ENCODE results near the gene CLEC16A. TPM values are rescaled to one million over a fixed set of nuclear protein-coding genes. Genes with fewer than 3 reads are reported as not detected.
A peak's percentile ranks its signal among the peaks of the same experiment; 100 is the strongest.

The CLEC16A gene
- total and polyA plus RNA-seq, 3 experiments from 2014 or later = 18.6 to 38.2 (median 38.1) TPM

DNA sequence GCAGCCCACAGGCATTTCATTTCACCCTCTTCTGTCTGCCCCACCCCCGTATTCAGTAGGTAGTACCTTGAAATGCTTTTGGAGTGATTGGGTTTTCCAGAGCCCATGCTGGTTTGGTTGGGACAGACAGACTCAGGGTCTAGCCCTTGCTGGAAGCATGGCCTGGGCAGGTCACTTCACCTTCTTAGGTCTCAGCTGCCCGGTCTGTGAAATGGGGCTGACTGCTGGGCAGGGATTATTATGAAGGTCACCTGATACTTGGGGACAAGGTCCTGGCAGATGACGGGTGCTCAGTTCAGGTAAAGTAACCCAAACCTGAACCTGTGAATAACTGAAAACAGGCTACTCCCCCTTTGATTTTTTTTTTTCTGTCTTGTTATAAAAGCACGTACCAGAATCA lies 116.0 kb downstream of the CLEC16A start:
- no peaks in the 10 kb centered on the region for H3K27me3 Mint-ChIP-seq
- no peak overlapping the region for H3K4me3 Mint-ChIP-seq
- H3K4me3 ChIP-seq (ENCODE audit: low read length) = no peak overlapping the region
- H3K27me3 ChIP-seq (ENCODE audit: insufficient read depth, low read length, poor library complexity, severe bottlenecking) = no peaks in the 10 kb centered on the region
- peaks cover 0 to 81% (median 17%) of the 10 kb centered on the region in 3 donors for H3K36me3 Mint-ChIP-seq
- H3K27ac ChIP-seq (ENCODE audit: low read depth, low read length) = no peak overlapping the region
- no peaks in the 10 kb centered on the region for H3K9me3 Mint-ChIP-seq
- H3K4me1 Mint-ChIP-seq = peaks cover 3 to 11% (median 5%) of the 10 kb centered on the region in 3 donors
- DNase-seq = no peak
- no peaks in the 10 kb centered on the region for H3K4me1 ChIP-seq (ENCODE audit: insufficient read depth, low read length)
- ChIA-PET CTCF (interaction anchor here (1.1 kb wide), 1 partner anchor 8 kb away, joined by 3 read pairs; no protein-coding TSS in a partner anchor), POLR2A (no interaction called here)
- no peak overlapping the region for H3K27ac Mint-ChIP-seq
- peaks cover 7% of the 10 kb centered on the region for H3K36me3 ChIP-seq (ENCODE audit: insufficient read depth, low read length)
- no peaks in the 10 kb centered on the region for H3K9me3 ChIP-seq (ENCODE audit: low read length)

DNA sequence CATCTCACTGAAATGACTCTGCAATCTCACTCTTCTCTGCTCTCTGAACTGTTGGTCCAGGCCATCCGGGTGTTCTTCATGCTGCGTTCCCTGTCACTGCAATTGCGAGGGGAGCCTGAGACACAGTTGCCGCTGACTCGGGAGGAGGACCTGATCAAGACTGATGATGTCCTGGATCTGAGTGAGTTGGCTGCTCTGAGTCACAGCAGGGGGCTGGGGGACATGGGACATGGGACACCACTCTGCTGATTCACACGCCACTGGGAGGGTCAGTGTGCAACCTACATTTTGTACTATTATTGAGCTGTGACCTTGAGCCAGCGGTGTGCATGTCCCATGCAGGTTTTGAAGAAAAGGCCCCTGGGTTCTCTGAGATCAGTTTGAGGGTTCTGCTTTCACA lies 116.5 kb downstream of the CLEC16A start:
- Histone ChIP-seq H3K4me3 (ENCODE audit: low read length) (no peak overlapping the region), H3K27ac (ENCODE audit: low read depth, low read length) (no peak overlapping the region), H3K4me1 (ENCODE audit: insufficient read depth, low read length) (no peaks in the 10 kb centered on the region), H3K27me3 (ENCODE audit: insufficient read depth, low read length, poor library complexity, severe bottlenecking) (no peaks in the 10 kb centered on the region), H3K9me3 (ENCODE audit: low read length) (no peaks in the 10 kb centered on the region), H3K36me3 (ENCODE audit: insufficient read depth, low read length) (peaks cover 7% of the 10 kb centered on the region)
- Mint-ChIP-seq H3K27ac (no peak overlapping the region), H3K4me3 (no peak overlapping the region), H3K9me3 (no peaks in the 10 kb centered on the region), H3K36me3 (peaks cover 0 to 83% (median 17%) of the 10 kb centered on the region in 3 donors), H3K27me3 (no peaks in the 10 kb centered on the region), H3K4me1 (peaks cover 3 to 10% (median 5%) of the 10 kb centered on the region in 3 donors)
- POLR2A ChIA-PET = no interaction called here
- DNase-seq = no peak
- CTCF ChIA-PET = interaction anchor here (1.1 kb wide), 1 partner anchor 9 kb away, joined by 3 read pairs; no protein-coding TSS in a partner anchor

DNA sequence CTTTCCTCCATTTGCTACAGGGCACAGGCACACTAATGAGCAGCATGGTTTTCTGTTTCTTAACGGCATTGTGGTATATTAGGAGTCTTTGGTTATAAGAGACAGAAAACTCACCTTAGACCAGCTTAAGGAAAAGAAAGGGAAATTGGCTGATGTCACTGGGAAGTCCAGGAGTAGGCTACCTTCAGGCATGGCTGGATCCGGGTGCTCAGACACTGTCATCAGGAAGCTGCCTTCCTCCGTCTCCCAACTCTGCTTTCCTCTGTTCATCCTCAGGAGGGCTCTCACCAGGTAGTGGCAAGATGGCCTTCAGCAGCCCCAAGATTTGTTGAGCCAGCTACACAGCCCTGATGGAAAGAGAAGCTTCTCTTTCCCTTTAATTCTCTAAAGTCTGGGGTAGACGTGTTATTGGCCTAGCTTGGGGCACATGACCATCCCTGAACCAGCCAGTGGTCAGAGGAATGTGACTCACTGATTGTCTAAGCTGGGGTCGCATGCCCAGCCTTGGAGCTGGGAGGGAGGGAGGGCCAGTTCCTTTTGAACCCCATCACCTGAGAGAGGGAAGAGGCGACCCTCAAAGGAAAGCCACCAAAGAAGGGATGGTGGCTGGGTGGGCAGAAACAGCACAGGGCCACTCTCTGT lies 117.4 kb downstream of the CLEC16A start:
- Histone ChIP-seq H3K9me3 (ENCODE audit: low read length) (no peaks in the 10 kb centered on the region), H3K27ac (ENCODE audit: low read depth, low read length) (no peak overlapping the region), H3K4me3 (ENCODE audit: low read length) (no peak overlapping the region), H3K36me3 (ENCODE audit: insufficient read depth, low read length) (peaks cover 7% of the 10 kb centered on the region), H3K4me1 (ENCODE audit: insufficient read depth, low read length) (no peaks in the 10 kb centered on the region), H3K27me3 (ENCODE audit: insufficient read depth, low read length, poor library complexity, severe bottlenecking) (no peaks in the 10 kb centered on the region)
- ChIA-PET POLR2A (no interaction called here), CTCF (interaction anchor here (1.1 kb wide), 1 partner anchor 10 kb away, joined by 3 read pairs; no protein-coding TSS in a partner anchor)
- Mint-ChIP-seq H3K27ac (peak overlapping the region in 1 of 8 donors; percentile 50), H3K9me3 (no peaks in the 10 kb centered on the region), H3K4me3 (no peak overlapping the region), H3K36me3 (peaks cover 3 to 83% (median 12%) of the 10 kb centered on the region in 3 donors), H3K27me3 (no peaks in the 10 kb centered on the region), H3K4me1 (peaks cover 0 to under 1% (median 0%) of the 10 kb centered on the region in 3 donors)
- DNase-seq = no peak

- H3K4me1 Mint-ChIP-seq = no peaks in the 10 kb centered on the region
- DNase-seq = no peak
- H3K4me3 Mint-ChIP-seq = peak overlapping the region in 1 of 7 donors; percentile 38
- no peaks in the 10 kb centered on the region for H3K27me3 Mint-ChIP-seq
- Histone ChIP-seq H3K4me3 (ENCODE audit: low read length) (no peak overlapping the region), H3K36me3 (ENCODE audit: insufficient read depth, low read length) (peaks cover 7% of the 10 kb centered on the region), H3K27me3 (ENCODE audit: insufficient read depth, low read length, poor library complexity, severe bottlenecking) (no peaks in the 10 kb centered on the region), H3K27ac (ENCODE audit: low read depth, low read length) (no peak overlapping the region), H3K9me3 (ENCODE audit: low read length) (no peaks in the 10 kb centered on the region), H3K4me1 (ENCODE audit: insufficient read depth, low read length) (no peaks in the 10 kb centered on the region)
- ChIA-PET CTCF (no interaction called here), POLR2A (no interaction called here)
- peak overlapping the region in 1 of 8 donors; percentile 9 for H3K27ac Mint-ChIP-seq
- H3K36me3 Mint-ChIP-seq = peaks cover 3 to 78% (median 17%) of the 10 kb centered on the region in 3 donors
- H3K9me3 Mint-ChIP-seq = no peaks in the 10 kb centered on the region
Measured at GRCh38 chr16:11063448-11064201, 119.3 kb downstream of the CLEC16A start.

DNA sequence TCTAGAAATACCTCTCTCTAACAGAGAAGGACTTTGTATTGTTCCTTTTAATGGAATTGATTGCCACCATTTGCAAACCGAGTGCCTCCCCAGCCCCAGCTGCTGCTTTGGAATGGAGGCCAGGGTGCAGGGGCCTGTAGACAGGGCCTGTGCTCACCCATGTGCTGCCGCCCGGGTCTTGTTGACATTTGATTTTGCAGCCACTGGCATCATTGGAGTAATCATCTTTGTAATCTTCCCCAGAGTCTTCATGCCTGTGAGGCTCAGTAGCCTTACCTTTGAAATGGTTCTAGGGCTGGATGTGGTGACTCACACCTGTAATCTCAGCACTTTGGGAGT lies 119.8 kb downstream of the CLEC16A start:
- ChIA-PET POLR2A (no interaction called here), CTCF (interaction anchor here (1.0 kb wide), 1 partner anchor 194 kb away, joined by 3 read pairs; no protein-coding TSS in a partner anchor)
- Mint-ChIP-seq H3K27ac (peak overlapping the region in 1 of 8 donors; percentile 23), H3K4me1 (no peaks in the 10 kb centered on the region), H3K9me3 (no peaks in the 10 kb centered on the region), H3K36me3 (peaks cover 3 to 73% (median 13%) of the 10 kb centered on the region in 3 donors), H3K27me3 (no peaks in the 10 kb centered on the region), H3K4me3 (peak overlapping the region in 1 of 7 donors; percentile 38)
- H3K36me3 ChIP-seq (ENCODE audit: insufficient read depth, low read length) = peaks cover 7% of the 10 kb centered on the region
- no peak overlapping the region for H3K4me3 ChIP-seq (ENCODE audit: low read length)
- H3K27ac ChIP-seq (ENCODE audit: low read depth, low read length) = no peak overlapping the region
- no peaks in the 10 kb centered on the region for H3K9me3 ChIP-seq (ENCODE audit: low read length)
- H3K4me1 ChIP-seq (ENCODE audit: insufficient read depth, low read length) = no peaks in the 10 kb centered on the region
- no peak for DNase-seq
- H3K27me3 ChIP-seq (ENCODE audit: insufficient read depth, low read length, poor library complexity, severe bottlenecking) = no peaks in the 10 kb centered on the region

- CTCF ChIA-PET = interaction anchor here (1.0 to 1.5 kb wide), 2 partner anchors 94 to 194 kb away, joined by 3 read pairs; no protein-coding TSS in a partner anchor
- no peak for DNase-seq
- H3K36me3 Mint-ChIP-seq = peaks cover 3 to 73% (median 16%) of the 10 kb centered on the region in 3 donors
- H3K4me1 Mint-ChIP-seq = no peaks in the 10 kb centered on the region
- no peaks in the 10 kb centered on the region for H3K27me3 Mint-ChIP-seq
- Histone ChIP-seq H3K36me3 (ENCODE audit: insufficient read depth, low read length) (peaks cover 7% of the 10 kb centered on the region), H3K27ac (ENCODE audit: low read depth, low read length) (no peak overlapping the region), H3K9me3 (ENCODE audit: low read length) (no peaks in the 10 kb centered on the region), H3K4me3 (ENCODE audit: low read length) (no peak overlapping the region), H3K27me3 (ENCODE audit: insufficient read depth, low read length, poor library complexity, severe bottlenecking) (no peaks in the 10 kb centered on the region), H3K4me1 (ENCODE audit: insufficient read depth, low read length) (no peaks in the 10 kb centered on the region)
- peak overlapping the region in 2 of 8 donors; percentile 21 to 72 for H3K27ac Mint-ChIP-seq
- POLR2A ChIA-PET = no interaction called here
- no peak overlapping the region for H3K4me3 Mint-ChIP-seq
- H3K9me3 Mint-ChIP-seq = no peaks in the 10 kb centered on the region
Measured at GRCh38 chr16:11064851-11065250, 120.5 kb downstream of the CLEC16A start.

DNA sequence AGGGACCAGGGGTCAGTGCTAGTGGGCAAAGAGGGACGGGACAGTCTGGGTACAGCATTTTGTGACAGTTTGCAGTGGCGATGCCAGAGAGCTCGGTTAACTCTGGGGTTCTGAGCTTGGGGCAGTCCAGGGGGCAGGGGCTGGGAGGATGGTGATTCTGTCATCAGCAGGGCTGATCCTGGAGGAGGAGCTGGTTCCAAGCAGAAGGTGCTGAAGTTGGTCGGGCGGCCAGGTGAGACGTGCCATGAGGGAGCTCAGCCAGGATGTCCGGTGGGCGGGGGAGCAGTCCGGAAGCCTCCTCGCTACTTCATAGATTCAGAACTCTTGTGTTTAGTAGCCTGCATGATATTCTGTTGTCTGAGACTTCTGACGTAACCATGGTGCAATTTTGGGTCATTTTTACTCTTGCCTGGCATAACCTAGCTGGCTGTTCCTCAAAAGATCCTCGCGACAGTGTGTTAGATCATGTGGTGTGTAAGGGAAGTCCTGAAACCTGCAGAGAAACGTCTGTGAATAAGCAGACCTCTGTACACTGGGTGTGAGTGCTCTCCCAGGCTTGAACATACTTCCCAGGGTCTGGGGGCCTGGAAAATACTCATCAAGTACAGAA lies 122.0 kb downstream of the CLEC16A start:
- no peaks in the 10 kb centered on the region for H3K9me3 Mint-ChIP-seq
- CTCF ChIA-PET = interaction anchor here (1.5 kb wide), 1 partner anchor 95 kb away, joined by 3 read pairs; no protein-coding TSS in a partner anchor
- Histone ChIP-seq H3K27ac (ENCODE audit: low read depth, low read length) (no peak overlapping the region), H3K36me3 (ENCODE audit: insufficient read depth, low read length) (no peaks in the 10 kb centered on the region), H3K4me3 (ENCODE audit: low read length) (no peak overlapping the region), H3K9me3 (ENCODE audit: low read length) (no peaks in the 10 kb centered on the region), H3K4me1 (ENCODE audit: insufficient read depth, low read length) (no peaks in the 10 kb centered on the region), H3K27me3 (ENCODE audit: insufficient read depth, low read length, poor library complexity, severe bottlenecking) (no peaks in the 10 kb centered on the region)
- DNase-seq = no peak
- no peaks in the 10 kb centered on the region for H3K4me1 Mint-ChIP-seq
- H3K4me3 Mint-ChIP-seq = no peak overlapping the region
- H3K36me3 Mint-ChIP-seq = peaks cover 3 to 69% (median 13%) of the 10 kb centered on the region in 3 donors
- peak overlapping the region in 3 of 8 donors; percentile 20 to 86 (median 35) for H3K27ac Mint-ChIP-seq
- POLR2A ChIA-PET = no interaction called here
- no peaks in the 10 kb centered on the region for H3K27me3 Mint-ChIP-seq

DNA sequence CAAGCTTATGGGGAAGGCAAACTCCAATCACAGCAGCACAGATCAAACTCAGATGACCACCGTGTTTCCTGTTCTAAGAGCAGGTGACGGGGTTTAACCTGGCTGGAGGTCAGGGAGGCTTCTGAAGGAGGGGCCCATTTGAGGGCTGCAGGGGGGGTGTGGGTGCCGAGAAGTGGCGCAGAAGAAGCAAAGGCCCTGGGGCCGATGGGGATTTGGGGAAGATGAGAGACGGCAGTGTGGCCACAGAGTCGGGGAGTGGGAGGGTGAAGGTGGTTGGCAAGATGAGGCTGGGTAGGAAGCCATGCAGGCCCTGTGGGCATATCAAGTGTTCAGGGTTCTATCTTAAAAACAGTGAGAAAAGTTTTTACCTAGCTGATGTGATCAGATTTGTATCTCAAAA lies 122.9 kb downstream of the CLEC16A start:
- ChIA-PET POLR2A (no interaction called here), CTCF (no interaction called here)
- H3K9me3 Mint-ChIP-seq = no peaks in the 10 kb centered on the region
- no peak overlapping the region for H3K27ac Mint-ChIP-seq
- H3K4me1 Mint-ChIP-seq = no peaks in the 10 kb centered on the region
- Histone ChIP-seq H3K9me3 (ENCODE audit: low read length) (no peaks in the 10 kb centered on the region), H3K27ac (ENCODE audit: low read depth, low read length) (no peak overlapping the region), H3K27me3 (ENCODE audit: insufficient read depth, low read length, poor library complexity, severe bottlenecking) (no peaks in the 10 kb centered on the region), H3K36me3 (ENCODE audit: insufficient read depth, low read length) (no peaks in the 10 kb centered on the region), H3K4me1 (ENCODE audit: insufficient read depth, low read length) (no peaks in the 10 kb centered on the region), H3K4me3 (ENCODE audit: low read length) (no peak overlapping the region)
- H3K36me3 Mint-ChIP-seq = peaks cover 3 to 67% (median 13%) of the 10 kb centered on the region in 3 donors
- H3K4me3 Mint-ChIP-seq = no peak overlapping the region
- no peak for DNase-seq
- H3K27me3 Mint-ChIP-seq = no peaks in the 10 kb centered on the region
